D341Med (cell line): ENCODE data around the gene NDUFC1.

Experiments
- DNase-seq: peaks from one replicate; pipeline ENCODE4 v3.0.0; 2012; ENCODE audit warnings: low spot score

The NDUFC1 gene

GRCh38 chr4:139247241-139247640, 55.0 kb downstream of the NDUFC1 start:
- DNase-seq = no peak

- no peak for DNase-seq
Measured at GRCh38 chr4:139246166-139246565, 56.1 kb downstream of the NDUFC1 start.

- DNase-seq = no peak
Measured at GRCh38 chr4:139245590-139245989, 56.7 kb downstream of the NDUFC1 start.

- DNase-seq = no peak
Measured at GRCh38 chr4:139243448-139244365, 58.6 kb downstream of the NDUFC1 start.

- no peak for DNase-seq
Measured at GRCh38 chr4:139242511-139243051, 59.7 kb downstream of the NDUFC1 start.

- DNase-seq = no peak
Measured at GRCh38 chr4:139241784-139242151, 60.5 kb downstream of the NDUFC1 start.

- DNase-seq = no peak
Measured at GRCh38 chr4:139241086-139241783, 61.0 kb downstream of the NDUFC1 start.
